MCF 10A (cell line): ENCODE results near the gene THAP4. TPM values are rescaled to one million over a fixed set of nuclear protein-coding genes. Genes with fewer than 3 reads are reported as not detected.
"Not testable (repeated sequence)": the region's sequence is repeated elsewhere in the genome, so short reads cannot be mapped to it uniquely, and the experiment has no call there.

Source experiments
- BruUV-seq: library from RNA; stranded (reverse); fragments of 400-500 nt; replicated peaks from 2 replicates; lab custom pipeline; 2021; lab: Mats Ljungman, UMichigan
- CTCF ChIA-PET: fragments of 300-600 bp; sonication (Branson Sonifier 250); formaldehyde crosslinking; extraction: SDS; loops from one replicate; lab custom pipeline; 2021; ENCODE audit warnings: antibody characterized with exemption, inconsistent platforms; lab: Yijun Ruan, JAX
- POLR2A ChIA-PET: fragments of 300-600, 350-650 bp; sonication (Branson Sonifier 250); formaldehyde crosslinking; extraction: SDS; loops from one replicate; lab custom pipeline; 2020; ENCODE audit warnings: antibody characterized with exemption, inconsistent platforms; lab: Yijun Ruan, JAX
- DNase-seq: peaks from one replicate; pipeline ENCODE4 v3.0.0-alpha.2; 2018; ENCODE audit not compliant: unreplicated experiment
- H3K27ac Mint-ChIP-seq: one replicate; pipeline ENCODE4 v1.8.0; 2022; ENCODE audit warnings: mild to moderate bottlenecking, low read depth, mixed read lengths; ENCODE audit not compliant: unreplicated experiment
- H3K27me3 Mint-ChIP-seq: one replicate; pipeline ENCODE4 v1.8.0; 2022; ENCODE audit warnings: mixed read lengths; ENCODE audit not compliant: insufficient read depth, unreplicated experiment
- H3K36me3 Mint-ChIP-seq: one replicate; pipeline ENCODE4 v1.8.0; 2022; ENCODE audit warnings: mild to moderate bottlenecking, moderate library complexity, mixed read lengths; ENCODE audit not compliant: insufficient read depth, unreplicated experiment
- H3K4me1 Mint-ChIP-seq: one replicate; pipeline ENCODE4 v1.8.0; 2022; ENCODE audit warnings: mixed read lengths; ENCODE audit not compliant: insufficient read depth, unreplicated experiment
- H3K4me3 Mint-ChIP-seq: one replicate; pipeline ENCODE4 v1.8.0; 2022; ENCODE audit warnings: mild to moderate bottlenecking, moderate library complexity, mixed read lengths; ENCODE audit not compliant: unreplicated experiment
- H3K9me3 Mint-ChIP-seq: one replicate; pipeline ENCODE4 v1.8.0; 2022; ENCODE audit warnings: mixed read lengths; ENCODE audit not compliant: unreplicated experiment
- intact Hi-C: fragments of 100-400 bp; cut with micrococcal nuclease; formaldehyde crosslinking; loops from 2 replicates; pipeline ENCODE4 v1.14.1; 2022
- total RNA-seq: library from RNA; stranded (reverse); gene quantifications from 2 replicates; pipeline ENCODE4 v1.2.3, GENCODE V29; 2022
- TF ChIP-seq, protein P1 (sequence below): fragments of 200-600 bp; IDR thresholded peaks from one replicate; pipeline ENCODE4 v1.8.0; 2022; ENCODE audit warnings: antibody characterized with exemption, mild to moderate bottlenecking; ENCODE audit not compliant: unreplicated experiment

The THAP4 gene
- total RNA-seq, 1 experiment from 2014 or later, result 91.8 TPM

DNA sequence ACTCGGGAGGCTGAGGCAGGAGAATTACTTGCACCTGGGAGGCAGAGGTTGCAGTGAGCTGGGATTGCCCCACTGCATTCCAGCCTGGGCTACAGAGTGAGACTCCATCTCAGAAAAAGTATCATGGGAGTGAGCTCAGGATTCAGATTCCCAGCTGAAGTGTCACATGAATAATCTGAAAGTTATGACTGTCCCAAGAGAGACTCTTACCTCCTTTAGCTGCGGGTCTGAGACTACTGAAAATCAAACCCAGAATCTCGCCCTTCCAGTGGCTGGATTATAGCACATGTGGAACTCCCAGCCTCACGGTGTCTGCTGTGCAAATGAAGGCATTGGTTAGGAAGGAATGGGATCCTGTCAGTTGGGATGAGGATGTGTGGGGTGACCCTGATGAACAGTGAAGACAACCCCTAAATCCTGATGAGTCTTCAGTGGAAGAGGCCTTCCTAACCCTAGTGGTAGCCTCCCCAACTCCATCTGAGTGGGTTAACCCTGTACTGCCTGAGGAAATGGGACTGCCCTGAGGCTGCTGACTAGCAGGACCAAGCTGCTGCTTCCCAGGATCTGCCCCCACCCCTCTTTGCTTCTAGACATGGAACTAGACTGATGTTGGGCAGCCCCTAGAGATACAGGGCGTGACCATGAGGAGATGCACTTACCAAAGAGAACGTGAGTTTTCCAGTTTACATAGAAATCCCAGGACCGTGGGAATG, 61.9 kb downstream of the THAP4 start:
- Mint-ChIP-seq H3K9me3 (no peaks in the 10 kb centered on the region), H3K36me3 (peaks cover 18% of the 10 kb centered on the region)
- CTCF ChIA-PET, result no interaction called here

DNA sequence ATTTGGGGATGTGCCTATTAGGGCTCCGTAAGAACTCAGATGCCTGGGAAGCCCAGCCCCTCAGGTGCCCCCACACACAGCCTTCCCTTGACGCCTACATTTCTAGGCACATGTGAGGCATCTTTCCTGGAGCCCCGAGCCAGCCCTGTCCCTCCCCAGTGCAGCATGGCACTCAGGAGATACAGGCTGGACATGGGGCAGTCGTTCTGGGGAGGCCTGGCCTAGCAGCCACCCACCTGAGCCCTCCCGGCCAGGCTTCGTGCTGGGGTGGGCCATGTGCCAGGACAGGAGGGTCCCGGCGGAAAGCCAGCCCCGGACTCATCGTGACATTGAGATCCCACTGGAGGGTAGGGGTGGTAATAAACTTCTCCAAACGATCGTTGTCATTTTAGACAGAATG, 63.2 kb downstream of the THAP4 start:
- Mint-ChIP-seq H3K36me3 (peaks cover 10% of the 10 kb centered on the region), H3K27ac (no peak overlapping the region), H3K9me3 (no peaks in the 10 kb centered on the region), H3K4me1 (no peaks in the 10 kb centered on the region), H3K4me3 (no peak overlapping the region), H3K27me3 (no peaks in the 10 kb centered on the region)
- TF ChIP-seq, protein P1, sequence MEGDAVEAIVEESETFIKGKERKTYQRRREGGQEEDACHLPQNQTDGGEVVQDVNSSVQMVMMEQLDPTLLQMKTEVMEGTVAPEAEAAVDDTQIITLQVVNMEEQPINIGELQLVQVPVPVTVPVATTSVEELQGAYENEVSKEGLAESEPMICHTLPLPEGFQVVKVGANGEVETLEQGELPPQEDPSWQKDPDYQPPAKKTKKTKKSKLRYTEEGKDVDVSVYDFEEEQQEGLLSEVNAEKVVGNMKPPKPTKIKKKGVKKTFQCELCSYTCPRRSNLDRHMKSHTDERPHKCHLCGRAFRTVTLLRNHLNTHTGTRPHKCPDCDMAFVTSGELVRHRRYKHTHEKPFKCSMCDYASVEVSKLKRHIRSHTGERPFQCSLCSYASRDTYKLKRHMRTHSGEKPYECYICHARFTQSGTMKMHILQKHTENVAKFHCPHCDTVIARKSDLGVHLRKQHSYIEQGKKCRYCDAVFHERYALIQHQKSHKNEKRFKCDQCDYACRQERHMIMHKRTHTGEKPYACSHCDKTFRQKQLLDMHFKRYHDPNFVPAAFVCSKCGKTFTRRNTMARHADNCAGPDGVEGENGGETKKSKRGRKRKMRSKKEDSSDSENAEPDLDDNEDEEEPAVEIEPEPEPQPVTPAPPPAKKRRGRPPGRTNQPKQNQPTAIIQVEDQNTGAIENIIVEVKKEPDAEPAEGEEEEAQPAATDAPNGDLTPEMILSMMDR, result no peak
- intact Hi-C loops, result no loop called here
- TSS peak; percentile 35 for BruUV-seq
- no peak for DNase-seq
- CTCF ChIA-PET, result no interaction called here
- POLR2A ChIA-PET, result interaction anchor here (1.3 kb wide), 1 partner anchor 14 kb away, joined by 3 read pairs; no protein-coding TSS in a partner anchor

More for the DNA sequence above, 61.9 kb downstream of the THAP4 start:
- Mint-ChIP-seq H3K27me3 (no peaks in the 10 kb centered on the region), H3K4me3 (no peak overlapping the region), H3K27ac (no peak overlapping the region), H3K4me1 (no peaks in the 10 kb centered on the region)
- no TSS peak for BruUV-seq
- TF ChIP-seq, protein P1, result no peak
- POLR2A ChIA-PET, result interaction anchor here (0.8 to 1.3 kb wide), 2 partner anchors 13 to 15 kb away, joined by 3 read pairs; no protein-coding TSS in a partner anchor
- intact Hi-C loops, result no loop called here
- no peak for DNase-seq

DNA sequence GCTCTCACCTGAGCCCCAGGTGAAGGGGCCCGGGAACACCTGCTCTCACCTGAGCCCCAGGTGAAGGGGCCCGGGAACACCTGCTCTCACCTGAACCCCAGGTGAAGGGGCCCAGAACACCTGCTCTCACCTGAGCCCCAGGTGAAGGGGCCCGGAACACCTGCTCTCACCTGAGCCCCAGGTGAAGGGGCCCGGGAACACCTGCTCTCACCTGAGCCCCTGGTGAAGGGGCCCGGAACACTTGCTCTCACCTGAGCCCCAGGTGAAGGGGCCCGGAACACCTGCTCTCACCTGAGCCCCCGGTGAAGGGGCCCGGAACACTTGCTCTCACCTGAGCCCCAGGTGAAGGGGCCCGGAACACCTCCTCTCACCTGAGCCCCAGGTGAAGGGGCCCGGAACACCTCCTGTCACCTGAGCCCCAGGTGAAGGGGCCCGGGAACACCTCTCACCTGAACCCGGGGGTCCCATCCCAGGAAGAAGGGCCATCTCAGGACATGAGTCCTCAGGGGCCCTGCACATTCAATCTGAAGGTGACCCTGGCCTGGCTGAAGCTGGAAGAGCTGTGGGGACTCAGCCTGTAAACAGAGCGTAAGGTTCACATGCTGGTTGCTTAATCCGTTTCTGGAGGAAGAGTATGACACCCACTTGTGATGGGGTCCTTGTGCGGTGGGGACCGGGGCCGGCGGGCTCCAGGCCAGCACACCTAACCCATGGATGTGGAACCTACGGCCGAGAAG, 63.9 kb downstream of the THAP4 start:
- POLR2A ChIA-PET, CTCF ChIA-PET, intact Hi-C loops: not testable (repeated sequence)

DNA sequence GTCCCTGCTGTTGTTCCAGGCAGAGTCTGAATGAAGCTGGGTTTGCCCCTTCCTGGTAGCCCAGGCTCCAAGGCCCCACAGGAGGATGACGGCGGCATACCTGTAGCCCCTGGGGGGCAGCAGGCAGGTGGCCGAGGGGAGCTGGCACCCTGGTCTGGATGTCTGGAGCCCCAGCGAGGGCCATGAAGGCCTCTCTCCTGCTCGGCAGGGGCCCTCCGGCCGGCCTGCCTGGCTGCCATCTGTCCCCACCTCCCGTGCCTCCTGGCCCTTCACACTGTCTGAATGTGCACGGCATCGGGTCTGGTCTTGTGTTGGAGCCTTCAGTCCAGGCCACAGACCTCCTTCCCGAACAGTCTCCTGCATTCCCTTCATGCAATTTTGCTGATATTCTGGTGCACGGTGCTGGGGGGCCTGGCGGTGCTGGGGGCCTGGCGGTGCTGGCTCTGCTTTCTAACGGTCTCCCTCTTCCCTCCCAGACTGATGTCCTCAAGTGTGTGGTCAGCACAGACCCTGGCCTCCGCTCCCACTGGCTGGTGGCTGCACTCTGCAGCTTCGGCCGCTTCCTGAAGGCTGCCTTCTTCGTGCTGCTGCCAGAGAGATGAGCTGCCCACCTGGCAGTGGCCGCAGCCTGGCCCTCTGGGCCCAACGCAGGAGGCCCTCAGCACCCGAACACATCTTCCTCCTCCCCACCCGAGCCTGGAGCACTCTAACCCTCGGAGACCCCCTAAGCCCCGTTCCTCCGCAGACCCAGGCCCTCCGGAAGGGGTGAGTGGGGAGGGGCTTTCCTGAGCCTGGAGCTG, 64.9 kb downstream of the THAP4 start:
- H3K27ac Mint-ChIP-seq, result no peak overlapping the region
- no peaks in the 10 kb centered on the region for H3K4me1 Mint-ChIP-seq
- no TSS peak for BruUV-seq
- ChIA-PET CTCF (no interaction called here), POLR2A (interaction anchor here (1.0 kb wide), 1 partner anchor 8 kb away, joined by 3 read pairs; no protein-coding TSS in a partner anchor)
- peaks cover 9% of the 10 kb centered on the region for H3K36me3 Mint-ChIP-seq
- TF ChIP-seq, protein P1, result no peak
- no peak for DNase-seq
- no peaks in the 10 kb centered on the region for H3K9me3 Mint-ChIP-seq
- no peaks in the 10 kb centered on the region for H3K27me3 Mint-ChIP-seq
- H3K4me3 Mint-ChIP-seq, result no peak overlapping the region
- intact Hi-C loops, result no loop called here

More for the DNA sequence above, 63.9 kb downstream of the THAP4 start:
- not testable (repeated sequence) for H3K27ac Mint-ChIP-seq, H3K4me1 Mint-ChIP-seq, H3K27me3 Mint-ChIP-seq, H3K9me3 Mint-ChIP-seq, H3K36me3 Mint-ChIP-seq, H3K4me3 Mint-ChIP-seq, BruUV-seq, DNase-seq
